ENCODE data around the gene C10orf67.

Gene C10orf67

GRCh38 chr10:23158370-23158769, 186.2 kb downstream of the C10orf67 start:
- DNase-seq = peak in 1 of 5 experiments; percentile 48

DNA sequence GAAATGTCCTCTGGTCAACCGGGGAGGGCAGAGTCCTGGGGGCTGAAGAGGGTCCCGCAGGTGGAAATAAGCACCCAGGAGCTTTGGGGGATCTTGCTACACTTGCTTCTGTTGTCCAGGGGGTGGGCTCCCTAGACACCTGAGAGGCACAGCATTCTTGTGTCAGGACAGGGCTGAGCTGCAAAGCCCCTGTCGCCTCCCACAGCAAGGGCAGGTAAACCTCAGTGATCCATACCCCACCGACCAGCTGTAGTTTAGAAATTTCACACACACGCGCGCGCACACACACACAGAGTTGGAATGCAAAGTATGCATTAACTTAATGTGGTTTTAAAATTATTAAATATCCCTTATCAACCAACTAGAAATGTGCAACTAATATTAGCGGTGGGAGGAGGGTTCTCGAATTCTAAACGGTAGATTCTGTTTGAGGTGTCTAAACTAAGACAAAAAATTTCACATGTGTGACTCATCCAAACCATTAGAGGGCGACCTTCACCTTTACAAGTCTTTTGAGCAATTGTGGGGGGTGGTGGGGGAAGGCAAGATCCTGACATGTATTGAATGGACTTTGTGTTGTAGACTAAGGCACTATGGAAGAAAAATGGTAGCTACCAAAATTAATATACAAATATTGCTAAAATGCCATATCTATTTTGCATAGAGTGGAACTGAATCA, 186.8 kb downstream of the C10orf67 start:
- peak in 1 of 5 experiments; percentile 51 for DNase-seq

DNA sequence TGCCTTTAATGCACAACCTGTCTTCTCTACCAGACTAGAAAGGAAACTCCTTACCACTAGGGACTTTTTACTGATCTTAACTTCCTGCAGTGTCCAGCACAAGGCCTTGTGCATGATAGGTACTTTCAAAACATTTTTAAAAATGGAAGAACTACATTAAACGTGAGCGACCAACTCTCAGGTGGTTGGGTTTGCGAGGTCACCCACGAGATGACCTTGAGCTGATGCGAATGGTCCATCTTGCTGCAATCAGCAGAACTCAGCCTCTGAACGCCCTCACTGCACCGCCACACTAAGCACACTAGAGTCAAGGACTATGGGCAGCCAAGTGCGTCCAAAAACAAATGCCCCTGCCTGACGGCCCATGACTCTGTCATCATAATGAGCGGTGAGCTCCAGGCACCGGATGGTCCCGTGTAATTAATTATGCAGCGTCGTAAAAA, 187.3 kb downstream of the C10orf67 start:
- no peak for DNase-seq

DNA sequence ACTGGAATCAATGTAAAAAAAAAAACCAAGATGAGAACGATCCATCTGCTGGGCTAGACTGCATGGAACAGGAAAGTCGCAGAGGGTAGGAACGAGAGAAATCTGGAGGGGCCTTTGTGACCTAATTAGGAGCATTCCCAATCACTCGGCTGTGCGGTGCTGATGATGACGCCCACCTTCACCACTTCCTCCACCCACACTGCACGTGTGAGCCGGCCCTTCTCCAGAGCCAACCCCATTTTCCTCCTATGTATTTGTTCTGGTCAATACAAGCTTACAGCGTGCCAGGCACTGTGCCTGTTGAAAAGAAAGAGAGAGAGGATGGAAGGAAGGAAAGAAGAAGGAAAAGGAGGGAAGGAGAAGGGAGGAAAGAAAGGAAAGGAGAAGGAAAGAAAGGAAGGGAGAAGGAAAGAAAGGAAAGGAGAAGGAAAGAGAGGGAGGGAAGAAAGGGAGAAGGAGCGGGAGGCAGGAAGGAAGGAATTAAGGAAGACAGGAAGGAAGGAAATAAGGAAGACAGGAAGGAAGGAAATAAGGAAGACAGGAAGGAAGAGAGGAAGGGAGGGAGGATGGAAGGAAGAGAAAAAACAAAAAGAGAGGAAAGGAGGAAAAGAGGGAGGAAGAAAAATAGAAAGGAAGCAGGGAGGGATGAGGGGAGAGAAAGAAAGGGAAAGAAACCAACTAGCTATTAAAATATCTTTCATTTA, 188.0 kb downstream of the C10orf67 start:
- DNase-seq = no peak

DNA sequence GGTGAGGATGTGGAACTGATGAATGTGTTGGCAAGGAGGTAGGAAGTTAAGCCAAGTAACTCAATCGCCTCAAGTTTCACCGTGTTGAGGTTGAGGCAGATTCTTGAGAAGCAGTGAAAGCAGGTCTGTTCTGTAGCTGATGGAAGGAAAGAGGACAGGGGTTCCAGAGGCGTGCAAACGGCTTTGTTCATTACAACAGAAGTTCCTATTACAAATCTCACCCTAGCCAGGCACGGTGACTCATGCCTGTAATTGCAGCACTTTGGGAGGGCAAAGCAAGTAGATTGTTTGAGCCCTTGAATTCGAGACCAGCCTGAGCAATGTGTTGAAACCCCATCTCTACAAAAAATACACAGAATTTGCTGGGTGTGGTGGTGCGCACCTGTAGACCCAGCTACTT, 189.4 kb downstream of the C10orf67 start:
- DNase-seq = no peak
